Measurements from ENCODE around the gene CDK16.

The CDK16 gene

DNA sequence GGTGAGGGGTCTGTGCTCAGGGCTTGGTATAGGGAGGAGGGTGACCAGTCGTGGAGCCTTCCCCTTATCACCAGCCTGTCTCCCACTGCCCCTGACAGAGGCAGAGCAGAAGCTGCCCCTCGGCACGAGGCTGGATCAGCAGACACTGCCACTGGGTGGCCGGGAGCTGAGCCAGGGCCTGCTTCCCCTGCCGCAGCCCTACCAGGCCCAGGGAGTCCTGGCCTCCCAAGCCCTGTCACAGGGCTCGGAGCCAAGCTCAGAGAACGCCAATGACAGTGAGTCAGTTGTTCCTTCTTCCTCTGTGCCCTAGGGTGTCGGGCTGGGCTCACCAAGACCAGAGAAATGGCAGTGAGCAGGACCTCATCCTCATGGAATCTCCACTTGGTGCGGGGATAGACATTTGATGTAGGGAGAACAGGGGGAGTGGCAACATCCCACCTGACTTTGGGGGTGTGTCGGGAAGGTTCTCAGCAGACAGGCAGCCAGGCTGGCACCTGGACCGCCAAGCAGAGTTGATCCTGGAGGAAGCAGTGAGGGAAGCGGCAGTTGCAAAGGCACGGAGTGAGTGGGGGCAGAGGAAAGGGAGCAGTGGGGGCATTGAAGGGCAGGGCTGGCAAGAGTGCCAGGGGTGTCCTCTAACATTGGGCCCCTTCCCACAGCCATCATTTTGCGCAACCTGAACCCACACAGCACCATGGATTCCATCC lies 39.1 kb upstream of the CDK16 start:
- TF ChIP-seq, protein P1, sequence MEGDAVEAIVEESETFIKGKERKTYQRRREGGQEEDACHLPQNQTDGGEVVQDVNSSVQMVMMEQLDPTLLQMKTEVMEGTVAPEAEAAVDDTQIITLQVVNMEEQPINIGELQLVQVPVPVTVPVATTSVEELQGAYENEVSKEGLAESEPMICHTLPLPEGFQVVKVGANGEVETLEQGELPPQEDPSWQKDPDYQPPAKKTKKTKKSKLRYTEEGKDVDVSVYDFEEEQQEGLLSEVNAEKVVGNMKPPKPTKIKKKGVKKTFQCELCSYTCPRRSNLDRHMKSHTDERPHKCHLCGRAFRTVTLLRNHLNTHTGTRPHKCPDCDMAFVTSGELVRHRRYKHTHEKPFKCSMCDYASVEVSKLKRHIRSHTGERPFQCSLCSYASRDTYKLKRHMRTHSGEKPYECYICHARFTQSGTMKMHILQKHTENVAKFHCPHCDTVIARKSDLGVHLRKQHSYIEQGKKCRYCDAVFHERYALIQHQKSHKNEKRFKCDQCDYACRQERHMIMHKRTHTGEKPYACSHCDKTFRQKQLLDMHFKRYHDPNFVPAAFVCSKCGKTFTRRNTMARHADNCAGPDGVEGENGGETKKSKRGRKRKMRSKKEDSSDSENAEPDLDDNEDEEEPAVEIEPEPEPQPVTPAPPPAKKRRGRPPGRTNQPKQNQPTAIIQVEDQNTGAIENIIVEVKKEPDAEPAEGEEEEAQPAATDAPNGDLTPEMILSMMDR (IDR thresholded peaks at IDR 0.05; ENCODE audit: low read depth, low read length) = no peak
- no peak for DNase-seq (ENCODE audit: extremely low read depth, low read depth)

DNA sequence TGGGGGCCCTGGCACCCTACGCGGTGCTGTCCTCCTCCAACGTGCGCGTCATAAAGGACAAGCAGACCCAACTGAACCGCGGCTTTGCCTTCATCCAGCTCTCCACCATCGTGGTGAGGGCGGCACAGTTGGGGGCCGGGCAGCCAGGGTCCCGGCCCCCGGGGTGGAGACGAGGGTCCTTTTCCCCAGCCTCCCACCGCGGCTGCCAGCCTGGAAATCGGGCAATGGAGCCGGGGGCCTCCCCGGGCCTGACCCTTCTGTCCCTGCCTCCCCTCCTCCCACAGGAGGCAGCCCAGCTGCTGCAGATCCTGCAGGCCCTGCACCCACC lies 38.6 kb upstream of the CDK16 start:
- DNase-seq (ENCODE audit: extremely low read depth, low read depth) = no peak
- TF ChIP-seq, protein P1 (IDR thresholded peaks at IDR 0.05; ENCODE audit: low read depth, low read length) = no peak

DNA sequence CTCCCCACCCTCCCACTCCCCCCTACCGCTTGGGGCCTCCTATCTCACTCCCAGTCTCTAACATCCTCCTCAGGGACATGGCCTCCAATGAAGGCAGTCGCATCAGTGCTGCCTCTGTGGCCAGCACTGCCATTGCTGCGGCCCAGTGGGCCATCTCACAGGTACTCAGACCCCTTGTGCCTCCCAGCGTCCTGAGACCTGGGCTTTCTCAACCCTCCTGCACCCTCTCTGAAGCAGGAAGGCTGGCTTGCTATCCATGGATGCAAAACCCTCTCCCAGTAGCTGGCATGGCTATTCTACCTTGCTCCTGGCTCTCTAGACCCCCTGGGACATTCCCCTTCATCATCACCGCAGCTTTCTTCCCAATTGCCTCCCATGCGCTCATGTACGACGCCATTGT lies 38.1 kb upstream of the CDK16 start:
- TF ChIP-seq, protein P1 (IDR thresholded peaks at IDR 0.05; ENCODE audit: low read depth, low read length) = no peak
- DNase-seq (ENCODE audit: extremely low read depth, low read depth) = no peak

DNA sequence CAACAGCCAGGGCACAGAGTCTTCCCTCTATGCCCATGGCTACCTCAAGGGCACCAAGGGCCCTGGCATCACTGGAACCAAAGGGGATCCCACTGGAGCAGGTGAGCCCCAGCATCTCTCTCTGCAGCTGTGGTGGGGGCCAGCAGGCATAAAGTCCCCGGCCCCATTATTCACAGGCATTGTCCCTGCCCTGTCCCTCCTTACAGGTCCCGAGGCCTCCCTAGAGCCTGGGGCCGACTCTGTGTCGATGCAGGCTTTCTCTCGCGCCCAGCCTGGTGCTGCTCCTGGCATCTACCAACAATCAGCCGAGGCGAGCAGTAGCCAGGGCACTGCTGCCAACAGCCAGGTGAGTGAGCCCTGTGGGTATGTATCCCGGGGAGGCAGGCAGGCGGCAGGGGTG lies 37.2 kb upstream of the CDK16 start:
- TF ChIP-seq, protein P1 (IDR thresholded peaks at IDR 0.05; ENCODE audit: low read depth, low read length) = no peak
- no peak for DNase-seq (ENCODE audit: extremely low read depth, low read depth)

DNA sequence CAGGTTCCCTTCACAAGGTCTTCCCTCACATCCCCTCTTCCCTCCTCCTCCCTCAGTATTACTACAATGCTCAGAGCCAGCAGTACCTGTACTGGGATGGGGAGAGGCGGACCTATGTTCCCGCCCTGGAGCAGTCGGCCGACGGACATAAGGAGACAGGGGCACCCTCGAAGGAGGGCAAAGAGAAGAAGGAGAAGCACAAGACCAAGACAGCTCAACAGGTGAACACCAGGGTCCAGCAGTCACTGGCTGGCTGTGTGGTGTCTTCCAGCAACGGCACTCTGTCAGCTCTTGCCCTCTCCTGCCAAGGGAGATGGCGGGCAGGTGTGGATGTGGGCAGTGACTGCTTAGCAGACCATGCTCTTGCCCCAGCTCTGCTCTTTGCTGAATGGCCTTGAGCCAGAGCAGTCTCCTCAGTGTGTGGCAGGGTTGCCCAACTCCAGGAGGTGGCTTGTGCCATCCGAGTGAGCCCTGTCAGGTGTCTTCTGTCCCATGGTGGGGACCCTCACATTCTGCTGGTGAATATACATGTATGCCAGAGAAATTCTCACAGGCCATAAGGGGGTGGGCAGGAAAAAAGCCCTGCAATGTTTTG lies 36.3 kb upstream of the CDK16 start:
- TF ChIP-seq, protein P1 (IDR thresholded peaks at IDR 0.05; ENCODE audit: low read depth, low read length) = no peak

DNA sequence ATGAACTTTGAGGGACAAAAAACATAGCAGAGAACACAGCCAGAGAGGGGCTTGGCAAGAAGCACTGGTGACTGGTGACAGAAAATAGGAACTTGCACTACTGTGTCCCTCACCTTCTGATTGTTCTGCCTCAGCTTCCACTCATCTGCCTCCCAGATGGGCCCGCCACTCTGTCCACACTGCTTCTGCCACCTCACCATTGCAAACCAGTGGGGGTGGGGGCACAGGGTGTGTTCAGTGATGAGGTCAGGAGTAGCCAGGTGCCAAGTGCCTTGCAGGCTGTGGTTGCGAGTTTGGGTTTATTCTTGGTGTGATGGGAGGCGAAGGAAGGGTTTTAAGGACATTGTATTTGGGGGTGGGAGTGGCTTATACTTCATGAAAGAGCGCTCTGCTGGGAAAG lies 34.0 kb upstream of the CDK16 start:
- TF ChIP-seq, protein P1 (IDR thresholded peaks at IDR 0.05; ENCODE audit: low read depth, low read length) = no peak
- no peak for DNase-seq (ENCODE audit: extremely low read depth, low read depth)

More for the DNA sequence above, 36.3 kb upstream of the CDK16 start:
- no peak for DNase-seq (ENCODE audit: extremely low read depth, low read depth)

DNA sequence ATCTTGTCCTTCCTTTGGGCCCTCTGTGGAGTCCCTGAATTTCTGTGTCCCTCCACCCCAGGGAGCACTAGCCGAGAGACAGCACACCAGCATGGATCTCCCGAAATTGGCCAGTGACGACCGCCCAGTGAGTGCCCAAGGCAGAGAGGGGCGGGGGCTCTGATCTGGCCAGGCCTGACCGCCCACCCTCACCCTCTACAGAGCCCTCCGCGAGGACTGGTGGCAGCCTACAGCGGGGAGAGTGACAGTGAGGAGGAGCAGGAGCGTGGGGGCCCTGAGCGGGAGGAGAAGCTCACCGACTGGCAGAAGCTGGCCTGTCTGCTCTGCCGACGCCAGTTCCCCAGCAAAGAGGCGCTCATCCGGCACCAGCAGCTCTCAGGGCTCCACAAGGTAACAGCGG lies 33.2 kb upstream of the CDK16 start:
- no peak for DNase-seq (ENCODE audit: extremely low read depth, low read depth)
- TF ChIP-seq, protein P1 (IDR thresholded peaks at IDR 0.05; ENCODE audit: low read depth, low read length) = no peak

Data from AG09319 (cell line).